Kidney tubule cell (primary cell): Measurements from ENCODE around the gene SIK3.

Source experiments
- DNase-seq: peaks from one replicate; pipeline ENCODE4 v3.0.0-alpha.2; 2018; ENCODE audit warnings: low spot score

Gene SIK3

DNA sequence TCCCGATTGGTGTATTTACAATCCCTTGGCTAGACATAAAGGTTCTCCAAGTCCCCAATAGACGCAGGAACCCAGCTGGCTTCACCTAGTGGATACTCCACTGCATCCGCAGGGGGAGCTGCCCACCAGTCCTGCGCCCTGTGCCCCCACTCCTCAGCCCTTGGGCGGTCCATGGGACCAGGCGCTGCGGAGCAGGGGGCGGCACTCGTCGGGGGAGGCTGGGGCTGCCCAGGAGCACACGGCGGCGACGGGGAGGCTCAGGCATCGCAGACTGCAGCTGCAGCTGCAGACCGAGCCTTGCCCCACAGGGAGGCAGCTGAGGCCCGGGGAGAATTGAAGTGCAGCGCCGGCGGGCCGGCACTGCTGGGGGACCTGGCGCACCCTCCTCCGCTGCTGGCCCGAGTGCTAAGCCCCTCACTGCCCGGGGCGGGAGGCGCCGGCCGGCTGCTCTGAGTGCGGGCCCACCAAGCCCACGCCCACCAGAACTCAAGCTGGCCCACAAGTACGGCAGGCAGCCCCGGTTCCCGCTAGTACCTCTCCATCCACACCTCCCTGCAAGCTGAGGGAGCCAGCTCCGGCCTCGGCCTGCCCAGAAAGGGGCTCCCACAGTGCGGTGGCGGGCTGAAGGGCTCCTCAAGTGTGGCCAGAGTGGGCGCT lies 12.2 kb upstream of the SIK3 start:
- DNase-seq, result no peak

DNA sequence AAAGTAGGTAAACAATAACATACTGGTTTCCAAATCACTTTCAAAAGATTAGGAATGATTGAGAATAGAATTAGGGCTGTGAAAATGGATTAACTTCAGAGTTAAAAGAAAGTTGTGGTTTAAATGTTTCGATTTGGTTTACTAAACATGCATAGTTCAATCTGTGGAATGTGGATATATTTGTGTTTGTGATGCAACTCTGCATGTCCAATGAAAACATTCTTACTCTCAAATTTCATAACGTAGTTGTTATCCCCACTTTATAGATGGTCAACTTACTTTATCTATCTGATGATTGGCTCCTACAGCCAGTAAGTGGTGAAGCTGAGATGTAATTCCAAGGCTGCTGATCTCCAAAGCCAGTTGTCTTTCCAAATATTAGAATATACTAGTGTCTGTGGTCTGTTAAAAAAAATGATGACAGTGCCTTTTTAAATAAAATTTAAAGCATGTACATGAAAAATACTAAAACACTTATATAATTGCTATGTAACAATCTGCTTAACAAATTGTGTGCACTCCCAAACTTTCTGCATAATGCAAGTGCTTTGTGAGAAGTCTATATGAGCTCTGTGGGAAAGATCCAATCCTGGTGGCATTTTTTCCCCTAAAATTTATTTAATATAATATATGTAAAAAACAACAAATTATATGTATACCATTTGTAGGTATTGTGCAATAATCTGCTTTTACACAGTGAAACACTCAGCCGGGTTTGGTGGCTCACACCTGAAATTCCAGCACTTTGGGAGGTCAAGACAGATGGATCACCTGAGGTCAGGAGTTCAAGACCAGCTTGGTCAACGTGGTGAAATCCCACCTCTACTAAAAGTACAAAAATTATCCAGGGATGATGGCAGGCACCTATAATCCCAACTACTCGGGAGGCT lies 9.7 kb upstream of the SIK3 start:
- no peak for DNase-seq

- no peak for DNase-seq
These were observed 2.3 kb upstream of the SIK3 start for GRCh38 chr11:117100556-117100955.

DNA sequence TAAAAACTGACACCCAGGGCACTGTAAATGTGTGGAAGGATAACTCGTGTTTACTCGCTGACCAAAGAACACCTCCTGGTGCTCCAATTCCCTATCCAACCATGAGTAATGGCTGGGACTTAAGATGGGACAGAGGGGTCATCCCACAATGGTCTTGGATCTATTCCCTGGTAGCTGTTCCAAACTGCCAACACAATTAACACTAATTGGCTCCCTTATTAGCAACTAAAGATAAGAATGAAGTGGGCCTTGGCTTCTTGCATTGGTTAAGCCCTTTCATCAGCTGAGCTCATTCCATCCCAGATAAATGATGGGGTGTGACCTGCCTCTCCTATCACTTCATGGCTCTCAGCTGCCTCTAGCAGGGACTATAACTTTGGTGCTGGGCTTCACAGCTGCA lies 1.5 kb upstream of the SIK3 start:
- DNase-seq, result no peak

- DNase-seq, result peak; percentile 35
These were observed 599 bp downstream of the SIK3 start for GRCh38 chr11:117097389-117098268.

- DNase-seq, result no peak
These were observed 1.2 kb downstream of the SIK3 start for GRCh38 chr11:117097014-117097388.

- DNase-seq, result peak; percentile 38
These were observed 1.8 kb downstream of the SIK3 start for GRCh38 chr11:117096201-117096991.

- no peak for DNase-seq
These were observed 2.7 kb downstream of the SIK3 start for GRCh38 chr11:117095284-117096161.

GRCh38 chr11:117094776-117095175 lies 3.5 kb downstream of the SIK3 start:
- peak; percentile 80 for DNase-seq

- DNase-seq, result no peak
These were observed 5.2 kb downstream of the SIK3 start for GRCh38 chr11:117092951-117093590.

DNA sequence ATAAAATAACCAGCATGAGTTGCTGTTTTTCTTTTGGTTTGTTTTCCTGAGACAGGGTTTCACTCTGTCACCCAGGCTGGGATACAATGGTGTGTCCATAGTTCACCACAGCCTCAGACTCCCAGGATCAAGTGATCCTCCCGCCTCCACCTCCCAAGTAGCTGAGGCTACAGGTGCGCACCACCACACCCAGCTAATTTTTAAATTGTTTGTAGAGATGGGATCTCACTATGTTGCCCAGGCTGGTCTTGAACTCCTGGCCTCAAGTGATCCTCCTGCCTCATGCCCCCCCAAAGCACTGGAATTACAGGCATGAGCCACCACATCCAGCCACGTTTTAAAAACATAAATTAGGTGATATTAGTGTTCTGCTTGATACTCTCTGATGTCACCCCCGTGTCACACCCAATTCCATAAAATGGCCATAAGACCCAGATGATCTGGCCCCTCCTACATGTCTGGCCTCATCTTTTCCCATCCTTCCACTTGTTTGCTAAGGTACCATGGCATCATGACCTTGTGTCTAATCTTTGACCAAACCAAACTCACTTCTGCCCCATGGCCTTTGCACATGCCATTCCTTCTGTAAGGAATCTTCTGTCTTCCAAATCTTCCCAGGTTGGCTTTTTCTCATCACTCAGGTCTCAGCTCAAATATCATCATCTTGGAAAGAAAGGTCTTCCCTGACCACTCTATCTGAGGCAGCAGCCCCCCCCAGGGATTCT lies 6.3 kb downstream of the SIK3 start:
- DNase-seq, result no peak

DNA sequence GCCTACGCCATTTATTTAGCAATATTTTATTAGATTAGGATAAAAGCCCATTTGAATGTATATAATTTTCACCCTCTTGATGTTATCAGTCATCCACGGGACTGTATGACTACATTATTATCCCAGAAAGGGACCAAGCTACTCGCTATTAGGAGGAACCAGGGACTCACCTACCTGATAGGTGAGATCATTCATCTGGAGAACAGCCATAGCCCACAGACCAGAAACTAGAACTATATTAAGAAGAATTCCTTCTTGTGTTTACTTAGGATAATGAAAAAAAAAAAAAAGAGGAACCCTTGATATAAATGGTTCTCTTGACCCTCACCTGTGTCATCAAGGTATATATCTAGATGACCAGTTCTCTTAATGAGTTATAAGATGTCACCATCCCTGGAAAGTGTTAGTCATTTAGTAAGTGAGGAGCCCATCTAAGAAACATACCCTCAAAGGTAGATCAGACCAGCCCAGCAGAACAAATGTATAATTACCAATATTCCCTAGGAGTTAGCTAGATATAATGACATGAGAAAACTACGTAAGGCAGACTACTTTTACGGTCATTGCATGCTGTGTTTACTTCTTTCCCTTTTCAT lies 8.0 kb downstream of the SIK3 start:
- DNase-seq, result peak; percentile 93

DNA sequence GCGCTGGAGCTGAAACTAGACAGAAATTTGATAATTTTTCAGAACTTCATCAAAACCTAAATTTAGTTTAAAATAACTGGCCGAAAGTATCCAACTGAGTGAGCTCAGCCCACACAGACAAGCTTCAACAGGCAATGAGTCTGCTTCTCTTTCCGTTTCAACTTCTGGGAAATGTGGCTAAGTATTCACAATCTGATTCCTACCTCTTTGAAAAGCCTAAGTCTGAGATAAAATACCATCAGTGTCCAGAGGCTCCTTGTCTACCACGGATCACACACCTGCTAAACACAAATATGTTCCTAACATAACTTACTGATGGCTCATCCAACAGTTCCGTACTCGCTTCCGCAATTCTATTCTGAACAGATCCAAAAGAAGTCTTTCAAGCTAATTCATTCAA lies 8.5 kb downstream of the SIK3 start:
- peak; percentile 88 for DNase-seq

- no peak for DNase-seq
These were observed 10.8 kb downstream of the SIK3 start for GRCh38 chr11:117087446-117087845.

DNA sequence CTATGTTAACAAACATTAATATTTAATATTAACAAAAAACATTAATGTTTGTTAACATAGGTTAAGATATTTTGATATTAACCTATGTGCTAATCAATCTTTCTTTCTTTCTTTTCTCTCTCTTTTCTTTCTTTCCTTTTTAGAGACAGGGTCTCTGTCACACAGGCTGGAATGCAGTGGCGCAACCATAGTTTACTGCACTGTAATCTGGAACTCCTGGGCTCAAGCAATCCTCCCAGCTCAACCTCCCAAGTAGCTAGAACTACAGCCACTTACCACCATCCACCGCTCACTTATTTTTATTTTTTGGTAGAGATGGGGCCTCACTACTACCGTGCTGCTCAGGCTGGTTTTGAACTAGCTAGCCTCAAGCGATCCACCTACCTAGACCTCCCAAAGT lies 13.2 kb downstream of the SIK3 start:
- no peak for DNase-seq

DNA sequence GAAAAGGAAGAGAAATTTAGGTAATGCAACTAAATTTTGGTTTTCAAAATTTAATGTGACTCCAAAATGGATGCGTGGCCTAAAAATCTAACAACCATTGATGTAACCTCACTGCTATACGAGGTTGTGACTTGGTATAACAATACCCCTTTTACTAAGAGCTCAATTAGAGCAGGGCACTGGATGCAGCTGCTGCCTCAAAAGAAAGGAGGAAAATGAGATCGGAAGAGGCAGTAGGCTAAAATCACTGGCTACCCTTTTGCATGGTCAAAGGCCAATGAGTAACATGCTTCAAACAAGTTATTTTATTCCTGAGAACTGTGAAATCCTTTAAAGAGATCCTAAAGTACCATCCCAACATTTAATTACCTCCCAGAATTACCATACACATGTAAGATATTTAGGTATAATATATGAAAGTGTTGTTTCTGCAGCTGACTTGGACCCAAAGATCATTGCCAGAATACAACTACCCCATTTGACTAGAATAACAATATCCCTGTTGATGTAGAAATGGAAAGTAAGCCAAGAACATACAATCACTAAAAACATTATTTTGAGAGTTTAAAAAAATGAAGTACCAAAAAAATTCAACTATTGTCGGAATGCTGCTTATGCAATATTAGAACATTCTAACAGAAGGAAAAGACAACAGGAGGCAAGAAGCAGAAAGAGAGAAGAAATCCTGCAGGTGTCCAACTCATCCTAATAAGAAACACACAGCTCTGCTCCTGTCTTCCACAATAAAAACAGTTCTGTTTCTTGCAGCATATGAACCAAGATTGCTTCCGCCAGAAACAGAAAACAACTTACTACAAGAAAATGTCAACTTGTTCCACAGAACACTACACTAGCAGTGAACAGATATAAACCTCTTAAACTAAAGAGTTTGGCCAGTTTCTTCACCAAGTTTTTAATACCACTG lies 15.0 kb downstream of the SIK3 start:
- DNase-seq, result no peak

- no peak for DNase-seq
These were observed 16.3 kb downstream of the SIK3 start for GRCh38 chr11:117081908-117082307.

DNA sequence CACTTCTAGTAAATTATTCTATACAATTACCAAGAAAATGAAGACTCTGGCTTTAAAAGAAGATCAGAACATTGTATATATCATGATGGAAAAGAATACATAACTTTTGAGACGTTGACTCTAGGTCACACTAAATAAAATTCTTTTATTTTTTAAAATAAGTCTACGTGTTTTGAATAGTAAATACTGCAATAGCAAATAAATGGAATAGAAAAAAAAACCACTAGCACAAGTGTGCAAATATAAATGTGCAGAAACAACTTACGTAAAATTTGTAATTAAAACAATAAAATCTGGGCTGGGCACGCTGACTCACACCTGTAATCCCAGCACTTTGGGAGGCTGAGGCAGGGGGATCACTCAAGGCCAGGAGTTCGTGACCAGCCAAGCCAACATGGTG lies 17.9 kb downstream of the SIK3 start:
- DNase-seq, result no peak
